Activated naive CD8-positive, alpha-beta T cell treated with anti-CD3 and anti-CD28 coated beads for 36 hours (primary cell): Measurements from ENCODE around the gene SHROOM2. TPM values are rescaled to one million over a fixed set of nuclear protein-coding genes. Genes with fewer than 3 reads are reported as not detected.

ENCODE experiments used
- DNase-seq: peaks from one replicate; pipeline ENCODE4 v3.0.0; 2021
- H3K27ac Mint-ChIP-seq: one replicate; pipeline ENCODE4 v1.8.0; 2022; ENCODE audit warnings: mild to moderate bottlenecking, moderate library complexity, mixed read lengths
- H3K27me3 Mint-ChIP-seq: one replicate; pipeline ENCODE4 v1.8.0; 2022; ENCODE audit warnings: mild to moderate bottlenecking, mixed read lengths
- H3K36me3 Mint-ChIP-seq: one replicate; pipeline ENCODE4 v1.8.0; 2021; ENCODE audit warnings: mild to moderate bottlenecking, mixed read lengths
- H3K4me1 Mint-ChIP-seq: one replicate; pipeline ENCODE4 v1.8.0; 2021; ENCODE audit warnings: mixed read lengths
- H3K4me3 Mint-ChIP-seq: one replicate; pipeline ENCODE4 v1.8.0; 2022; ENCODE audit warnings: mild to moderate bottlenecking, moderate library complexity, mixed read lengths
- H3K9me3 Mint-ChIP-seq: one replicate; pipeline ENCODE4 v1.8.0; 2022; ENCODE audit warnings: mixed read lengths
- total RNA-seq, 2 experiments: library from RNA; stranded (reverse); gene quantifications; one replicate each; pipeline ENCODE4 v1.2.3, GENCODE V29; 2021

Gene SHROOM2
- total RNA-seq, 2 experiments from 2014 or later: not detected

GRCh38 chrX:9935436-9935835 is 149.2 kb downstream of the SHROOM2 start:
- H3K27ac Mint-ChIP-seq: no peak overlapping the region
- H3K4me1 Mint-ChIP-seq: peaks cover 1% of the 10 kb centered on the region
- no peaks in the 10 kb centered on the region for H3K9me3 Mint-ChIP-seq
- no peak for DNase-seq
- no peaks in the 10 kb centered on the region for H3K36me3 Mint-ChIP-seq
- peaks cover 22% of the 10 kb centered on the region for H3K27me3 Mint-ChIP-seq
- no peak overlapping the region for H3K4me3 Mint-ChIP-seq

GRCh38 chrX:9937761-9938160 is 151.5 kb downstream of the SHROOM2 start:
- H3K4me1 Mint-ChIP-seq: peaks cover 13% of the 10 kb centered on the region
- H3K4me3 Mint-ChIP-seq: no peak overlapping the region
- DNase-seq: no peak
- H3K36me3 Mint-ChIP-seq: no peaks in the 10 kb centered on the region
- peaks cover 34% of the 10 kb centered on the region for H3K27me3 Mint-ChIP-seq
- no peak overlapping the region for H3K27ac Mint-ChIP-seq
- H3K9me3 Mint-ChIP-seq: no peaks in the 10 kb centered on the region

- no peak overlapping the region for H3K4me3 Mint-ChIP-seq
- no peaks in the 10 kb centered on the region for H3K9me3 Mint-ChIP-seq
- H3K36me3 Mint-ChIP-seq: no peaks in the 10 kb centered on the region
- no peak overlapping the region for H3K27ac Mint-ChIP-seq
- peaks cover 39% of the 10 kb centered on the region for H3K27me3 Mint-ChIP-seq
- DNase-seq: no peak
- H3K4me1 Mint-ChIP-seq: peaks cover 18% of the 10 kb centered on the region
Measured at GRCh38 chrX:9938516-9938915, 152.3 kb downstream of the SHROOM2 start.

- Mint-ChIP-seq H3K27ac (no peak overlapping the region), H3K9me3 (no peaks in the 10 kb centered on the region)
Measured at GRCh38 chrX:9940421-9940820, 154.2 kb downstream of the SHROOM2 start.

GRCh38 chrX:9942086-9942485 is 155.9 kb downstream of the SHROOM2 start:
- Mint-ChIP-seq H3K36me3 (no peaks in the 10 kb centered on the region), H3K9me3 (no peaks in the 10 kb centered on the region), H3K27ac (peak overlapping the region; percentile 80), H3K4me1 (peaks cover 18% of the 10 kb centered on the region), H3K27me3 (peaks cover 51% of the 10 kb centered on the region), H3K4me3 (no peak overlapping the region)
- peak; percentile 79 for DNase-seq

More at GRCh38 chrX:9940421-9940820, 154.2 kb downstream of the SHROOM2 start:
- Mint-ChIP-seq H3K27me3 (peaks cover 47% of the 10 kb centered on the region), H3K36me3 (no peaks in the 10 kb centered on the region), H3K4me3 (no peak overlapping the region), H3K4me1 (peaks cover 18% of the 10 kb centered on the region)
- no peak for DNase-seq

GRCh38 chrX:9943420-9943819 is 157.2 kb downstream of the SHROOM2 start:
- Mint-ChIP-seq H3K9me3 (no peaks in the 10 kb centered on the region), H3K4me3 (no peak overlapping the region), H3K27ac (no peak overlapping the region), H3K27me3 (peaks cover 57% of the 10 kb centered on the region), H3K4me1 (peaks cover 18% of the 10 kb centered on the region), H3K36me3 (no peaks in the 10 kb centered on the region)
- DNase-seq: no peak

- Mint-ChIP-seq H3K4me3 (no peak overlapping the region), H3K4me1 (peaks cover 10% of the 10 kb centered on the region), H3K36me3 (peaks cover 2% of the 10 kb centered on the region), H3K9me3 (peaks cover 1% of the 10 kb centered on the region), H3K27ac (no peak overlapping the region), H3K27me3 (peaks cover 42% of the 10 kb centered on the region)
- DNase-seq: no peak
Measured at GRCh38 chrX:9947131-9947794, 161.0 kb downstream of the SHROOM2 start.

GRCh38 chrX:9948406-9948805 is 162.2 kb downstream of the SHROOM2 start:
- DNase-seq: no peak
- Mint-ChIP-seq H3K27ac (no peak overlapping the region), H3K36me3 (peaks cover 2% of the 10 kb centered on the region), H3K27me3 (peaks cover 38% of the 10 kb centered on the region), H3K9me3 (peaks cover 1% of the 10 kb centered on the region), H3K4me1 (peaks cover under 1% of the 10 kb centered on the region), H3K4me3 (no peak overlapping the region)

GRCh38 chrX:9952300-9952699 is 166.1 kb downstream of the SHROOM2 start:
- no peak for DNase-seq
- Mint-ChIP-seq H3K4me1 (no peaks in the 10 kb centered on the region), H3K27me3 (peaks cover 21% of the 10 kb centered on the region), H3K9me3 (peaks cover 1% of the 10 kb centered on the region), H3K36me3 (peaks cover 2% of the 10 kb centered on the region), H3K4me3 (no peak overlapping the region), H3K27ac (no peak overlapping the region)

GRCh38 chrX:9953396-9953795 is 167.2 kb downstream of the SHROOM2 start:
- H3K9me3 Mint-ChIP-seq: peaks cover 1% of the 10 kb centered on the region
- H3K27me3 Mint-ChIP-seq: peaks cover 15% of the 10 kb centered on the region
- peaks cover 2% of the 10 kb centered on the region for H3K36me3 Mint-ChIP-seq
- no peak overlapping the region for H3K4me3 Mint-ChIP-seq
- H3K27ac Mint-ChIP-seq: no peak overlapping the region
- H3K4me1 Mint-ChIP-seq: no peaks in the 10 kb centered on the region
- no peak for DNase-seq

GRCh38 chrX:9955506-9955905 is 169.3 kb downstream of the SHROOM2 start:
- no peaks in the 10 kb centered on the region for H3K4me1 Mint-ChIP-seq
- no peak overlapping the region for H3K4me3 Mint-ChIP-seq
- H3K9me3 Mint-ChIP-seq: peaks cover 1% of the 10 kb centered on the region
- no peak for DNase-seq
- H3K27ac Mint-ChIP-seq: no peak overlapping the region
- peaks cover 22% of the 10 kb centered on the region for H3K27me3 Mint-ChIP-seq
- H3K36me3 Mint-ChIP-seq: peaks cover 2% of the 10 kb centered on the region

- H3K9me3 Mint-ChIP-seq: no peaks in the 10 kb centered on the region
Measured at GRCh38 chrX:9957743-9958142, 171.5 kb downstream of the SHROOM2 start.

GRCh38 chrX:9958183-9958582 is 172.0 kb downstream of the SHROOM2 start:
- DNase-seq: no peak
- H3K27me3 Mint-ChIP-seq: peaks cover 28% of the 10 kb centered on the region
- no peak overlapping the region for H3K4me3 Mint-ChIP-seq
- no peaks in the 10 kb centered on the region for H3K4me1 Mint-ChIP-seq
- no peaks in the 10 kb centered on the region for H3K9me3 Mint-ChIP-seq
- no peak overlapping the region for H3K27ac Mint-ChIP-seq
- no peaks in the 10 kb centered on the region for H3K36me3 Mint-ChIP-seq

More at GRCh38 chrX:9957743-9958142, 171.5 kb downstream of the SHROOM2 start:
- Mint-ChIP-seq H3K4me1 (no peaks in the 10 kb centered on the region), H3K4me3 (no peak overlapping the region), H3K27me3 (peaks cover 28% of the 10 kb centered on the region), H3K27ac (no peak overlapping the region), H3K36me3 (no peaks in the 10 kb centered on the region)
- DNase-seq: no peak

- no peaks in the 10 kb centered on the region for H3K36me3 Mint-ChIP-seq
Measured at GRCh38 chrX:9961750-9962149, 175.5 kb downstream of the SHROOM2 start.

GRCh38 chrX:9966775-9967408 is 180.7 kb downstream of the SHROOM2 start, which contains the start of gene CLDN34:
Gene CLDN34 (plus strand): TSS chrX:9967358. CDS start chrX:9967358, 0 bp downstream.
- no peaks in the 10 kb centered on the region for H3K9me3 Mint-ChIP-seq
- no peak within 1 kb of the TSS for H3K27ac Mint-ChIP-seq
- no peaks in the 10 kb centered on the region for H3K36me3 Mint-ChIP-seq
- DNase-seq: no peak
- no peak within 1 kb of the TSS for H3K4me3 Mint-ChIP-seq
- peaks cover 5% of the 10 kb centered on the region for H3K27me3 Mint-ChIP-seq
- no peaks in the 10 kb centered on the region for H3K4me1 Mint-ChIP-seq

More at GRCh38 chrX:9961750-9962149, 175.5 kb downstream of the SHROOM2 start:
- no peaks in the 10 kb centered on the region for H3K4me1 Mint-ChIP-seq
- H3K27ac Mint-ChIP-seq: no peak overlapping the region
- H3K27me3 Mint-ChIP-seq: peaks cover 33% of the 10 kb centered on the region
- no peaks in the 10 kb centered on the region for H3K9me3 Mint-ChIP-seq
- no peak for DNase-seq
- no peak overlapping the region for H3K4me3 Mint-ChIP-seq

GRCh38 chrX:9977635-9978034 is 191.4 kb downstream of the SHROOM2 start:
- no peak for DNase-seq

More at GRCh38 chrX:9977635-9978034, 191.4 kb downstream of the SHROOM2 start:
- H3K4me1 Mint-ChIP-seq: no peaks in the 10 kb centered on the region
- H3K36me3 Mint-ChIP-seq: no peaks in the 10 kb centered on the region
- no peak overlapping the region for H3K27ac Mint-ChIP-seq
- no peak overlapping the region for H3K4me3 Mint-ChIP-seq
- H3K27me3 Mint-ChIP-seq: no peaks in the 10 kb centered on the region
- peaks cover 2% of the 10 kb centered on the region for H3K9me3 Mint-ChIP-seq
